OCI-LY7 (cell line): ENCODE measurements around the gene COL23A1. TPM values are rescaled to one million over a fixed set of nuclear protein-coding genes. Genes with fewer than 3 reads are reported as not detected.

Experiments used
- BruUV-seq: library from RNA; stranded (reverse); fragments of 400-500 nt; replicated peaks from 2 replicates; lab custom pipeline; 2021; lab: Mats Ljungman, UMichigan
- CTCF ChIA-PET: fragments of 300-600 bp; sonication (Branson Sonifier 250); formaldehyde crosslinking; loops from one replicate; lab custom pipeline; 2022; ENCODE audit warnings: antibody characterized with exemption; ENCODE audit not compliant: unreplicated experiment; lab: Charles Lee
- POLR2A ChIA-PET: fragments of 300-600 bp; sonication (Branson Sonifier 250); formaldehyde crosslinking; loops from one replicate; lab custom pipeline; 2022; ENCODE audit warnings: antibody characterized with exemption; lab: Charles Lee
- DNase-seq: peaks from one replicate; pipeline ENCODE4 v3.0.0-alpha.2; 2015; ENCODE audit warnings: low spot score
- H2AFZ ChIP-seq: fragments of 200-600 bp; sonication (generic), shearing (Covaris generic); 2 replicates; pipeline ENCODE4 v1.6.1; 2014; ENCODE audit warnings: mild to moderate bottlenecking, antibody characterized with exemption, low read length, moderate library complexity
- H3K27ac ChIP-seq: fragments of 200-600 bp; sonication (generic); 2 replicates; pipeline ENCODE4 v1.5.1; 2014; ENCODE audit warnings: mixed run types, low read depth, mild to moderate bottlenecking, moderate library complexity, low read length, inconsistent platforms; ENCODE audit not compliant: poor library complexity, severe bottlenecking
- H3K36me3 ChIP-seq: fragments of 200-600 bp; sonication (generic); 2 replicates; pipeline ENCODE4 v1.6.1; 2014; ENCODE audit warnings: mild to moderate bottlenecking, antibody characterized with exemption, low read length, moderate library complexity, mixed read lengths; ENCODE audit not compliant: insufficient read depth
- H3K4me1 ChIP-seq: fragments of 200-600 bp; sonication (generic); 2 replicates; pipeline ENCODE4 v1.5.1; 2014; ENCODE audit warnings: mild to moderate bottlenecking, low read length; ENCODE audit not compliant: insufficient read depth, poor library complexity, severe bottlenecking
- H3K4me2 ChIP-seq: fragments of 200-600 bp; sonication (generic); 2 replicates; pipeline ENCODE4 v1.6.1; 2014; ENCODE audit warnings: mild to moderate bottlenecking, low read length
- H3K4me3 ChIP-seq: fragments of 200-600 bp; sonication (generic); 2 replicates; pipeline ENCODE4 v1.5.1; 2014; ENCODE audit warnings: mild to moderate bottlenecking, low read depth, low read length; ENCODE audit not compliant: poor library complexity, severe bottlenecking
- H3K79me2 ChIP-seq: fragments of 200-600 bp; sonication (generic); 2 replicates; pipeline ENCODE4 v1.6.1; 2016; ENCODE audit warnings: low read depth, mild to moderate bottlenecking, low read length, moderate library complexity, mixed read lengths; ENCODE audit not compliant: insufficient read depth
- H3K9me2 ChIP-seq: fragments of 200-600 bp; sonication (generic); 2 replicates; pipeline ENCODE4 v1.6.1; 2016; ENCODE audit warnings: mild to moderate bottlenecking, low read length, mixed read lengths; ENCODE audit not compliant: insufficient read depth
- H3K9me3 ChIP-seq: fragments of 200-600 bp; sonication (generic); 2 replicates; pipeline ENCODE4 v1.6.1; 2014; ENCODE audit warnings: mild to moderate bottlenecking, mixed run types, low read length, mixed read lengths
- H4K20me1 ChIP-seq: fragments of 200-600 bp; sonication (generic); 2 replicates; pipeline ENCODE4 v1.6.1; 2014; ENCODE audit warnings: mild to moderate bottlenecking, antibody characterized with exemption, low read length, moderate library complexity, mixed read lengths; ENCODE audit not compliant: insufficient read depth
- EZH2phosphoT487 ChIP-seq: fragments of 200-600 bp; sonication (generic); IDR thresholded peaks from 2 replicates; pipeline ENCODE4 v1.6.1; 2018; ENCODE audit warnings: low read depth, borderline replicate concordance, mild to moderate bottlenecking, mixed run types, antibody characterized with exemption, low read length, moderate library complexity, mixed read lengths
- intact Hi-C: fragments of 100-400 bp; cut with micrococcal nuclease; formaldehyde crosslinking; loops from one replicate; pipeline ENCODE4 v1.10.0; 2022; ENCODE audit not compliant: unreplicated experiment
- total RNA-seq, 2 experiments: library from RNA; depleted of rRNA in 1 of 2; stranded (reverse); fragments of >200 nt in 1 of 2; shearing (Covaris generic) in 1 of 2; gene quantifications; 2 replicates each; pipeline ENCODE4 v1.2.3, GENCODE V29; 2014 to 2022
- TF ChIP-seq, protein P1 (sequence below): fragments of 200-600 bp; sonication (generic); conservative IDR thresholded peaks from 2 replicates; pipeline ENCODE4 v1.5.1; 2014; ENCODE audit warnings: mild to moderate bottlenecking, antibody characterized with exemption, low read length, moderate library complexity, mixed read lengths

Gene COL23A1
- total RNA-seq, 2 experiments from 2014 or later, result 0.53 TPM; not detected in 1

DNA sequence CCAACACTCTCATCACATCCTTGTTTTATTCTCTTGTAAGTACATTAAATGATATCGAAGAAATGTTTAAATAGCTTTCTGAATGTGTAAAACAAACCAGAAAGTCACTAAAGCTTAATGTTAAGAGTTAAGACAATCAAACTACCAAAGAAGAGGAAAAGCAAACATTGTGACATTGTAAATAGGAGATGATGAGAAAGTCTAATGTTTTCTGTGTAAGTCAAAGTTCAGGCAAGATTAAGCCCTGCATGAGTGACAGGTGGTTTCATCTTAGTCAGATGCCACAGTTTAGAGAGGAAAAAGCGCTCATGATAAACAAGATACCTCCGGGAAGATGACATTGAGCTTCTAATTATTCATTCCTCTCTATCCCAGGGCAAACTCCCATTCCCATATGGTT lies 306.7 kb downstream of the COL23A1 start:
- no peak overlapping the region for H3K4me2 ChIP-seq

DNA sequence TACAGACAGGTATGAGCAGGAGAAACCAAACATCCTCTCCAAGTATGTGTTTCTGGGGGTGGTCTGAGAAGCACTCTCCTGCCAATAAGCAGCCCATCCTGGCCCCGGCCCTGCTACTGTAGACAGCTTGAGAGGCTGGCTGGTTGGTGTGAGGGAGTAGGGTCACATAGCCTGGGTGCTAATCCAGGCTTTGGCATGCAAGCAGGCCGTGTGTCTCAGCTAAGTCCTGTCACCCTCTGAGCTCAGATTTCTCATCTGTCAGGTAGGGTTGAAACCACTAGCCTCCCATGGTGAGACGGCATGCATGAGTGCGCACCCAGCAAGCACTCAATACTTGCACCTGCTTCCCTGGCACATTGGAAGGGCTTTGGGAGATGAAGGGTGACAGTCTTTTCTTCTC lies 307.8 kb downstream of the COL23A1 start:
- no peaks in the 10 kb centered on the region for H3K9me2 ChIP-seq
- no peaks in the 10 kb centered on the region for H4K20me1 ChIP-seq
- no peak overlapping the region for H3K4me3 ChIP-seq
- ChIA-PET CTCF (no interaction called here), POLR2A (no interaction called here)
- intact Hi-C loops, result loop anchor here (5.0 kb wide), 1 partner anchor 270 kb away; no protein-coding TSS in a partner anchor
- no peak for DNase-seq
- TF ChIP-seq, protein P1, sequence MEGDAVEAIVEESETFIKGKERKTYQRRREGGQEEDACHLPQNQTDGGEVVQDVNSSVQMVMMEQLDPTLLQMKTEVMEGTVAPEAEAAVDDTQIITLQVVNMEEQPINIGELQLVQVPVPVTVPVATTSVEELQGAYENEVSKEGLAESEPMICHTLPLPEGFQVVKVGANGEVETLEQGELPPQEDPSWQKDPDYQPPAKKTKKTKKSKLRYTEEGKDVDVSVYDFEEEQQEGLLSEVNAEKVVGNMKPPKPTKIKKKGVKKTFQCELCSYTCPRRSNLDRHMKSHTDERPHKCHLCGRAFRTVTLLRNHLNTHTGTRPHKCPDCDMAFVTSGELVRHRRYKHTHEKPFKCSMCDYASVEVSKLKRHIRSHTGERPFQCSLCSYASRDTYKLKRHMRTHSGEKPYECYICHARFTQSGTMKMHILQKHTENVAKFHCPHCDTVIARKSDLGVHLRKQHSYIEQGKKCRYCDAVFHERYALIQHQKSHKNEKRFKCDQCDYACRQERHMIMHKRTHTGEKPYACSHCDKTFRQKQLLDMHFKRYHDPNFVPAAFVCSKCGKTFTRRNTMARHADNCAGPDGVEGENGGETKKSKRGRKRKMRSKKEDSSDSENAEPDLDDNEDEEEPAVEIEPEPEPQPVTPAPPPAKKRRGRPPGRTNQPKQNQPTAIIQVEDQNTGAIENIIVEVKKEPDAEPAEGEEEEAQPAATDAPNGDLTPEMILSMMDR, result no peak
- TF ChIP-seq EZH2phosphoT487, result no peak
- H3K79me2 ChIP-seq, result no peaks in the 10 kb centered on the region
- no peak overlapping the region for H3K4me2 ChIP-seq
- no peak overlapping the region for H3K27ac ChIP-seq
- BruUV-seq, result no TSS peak
- H3K4me1 ChIP-seq, result no peaks in the 10 kb centered on the region
- H3K9me3 ChIP-seq, result peaks cover 8% of the 10 kb centered on the region; the same call in 1 of the 2 replicates
- H3K36me3 ChIP-seq, result no peaks in the 10 kb centered on the region
- no peak overlapping the region for H2AFZ ChIP-seq

More for the DNA sequence above, 306.7 kb downstream of the COL23A1 start:
- Histone ChIP-seq H4K20me1 (no peaks in the 10 kb centered on the region), H3K9me2 (no peaks in the 10 kb centered on the region), H3K36me3 (no peaks in the 10 kb centered on the region), H3K9me3 (peaks cover 8% of the 10 kb centered on the region; the same call in 1 of the 2 replicates), H3K4me1 (no peaks in the 10 kb centered on the region), H2AFZ (no peak overlapping the region), H3K4me3 (no peak overlapping the region), H3K27ac (no peak overlapping the region), H3K79me2 (no peaks in the 10 kb centered on the region)
- POLR2A ChIA-PET, result interaction anchor here (0.5 kb wide), 1 partner anchor 1777 kb away, joined by 7 read pairs; no protein-coding TSS in a partner anchor
- TF ChIP-seq, protein P1, result no peak
- DNase-seq, result no peak
- no TSS peak for BruUV-seq
- intact Hi-C loops, result loop anchor here (5.0 kb wide), 1 partner anchor 269 kb away; no protein-coding TSS in a partner anchor
- CTCF ChIA-PET, result interaction anchor here (0.6 to 1.0 kb wide), 2 partner anchors 17 to 447 kb away, joined by 3 read pairs; no protein-coding TSS in a partner anchor

DNA sequence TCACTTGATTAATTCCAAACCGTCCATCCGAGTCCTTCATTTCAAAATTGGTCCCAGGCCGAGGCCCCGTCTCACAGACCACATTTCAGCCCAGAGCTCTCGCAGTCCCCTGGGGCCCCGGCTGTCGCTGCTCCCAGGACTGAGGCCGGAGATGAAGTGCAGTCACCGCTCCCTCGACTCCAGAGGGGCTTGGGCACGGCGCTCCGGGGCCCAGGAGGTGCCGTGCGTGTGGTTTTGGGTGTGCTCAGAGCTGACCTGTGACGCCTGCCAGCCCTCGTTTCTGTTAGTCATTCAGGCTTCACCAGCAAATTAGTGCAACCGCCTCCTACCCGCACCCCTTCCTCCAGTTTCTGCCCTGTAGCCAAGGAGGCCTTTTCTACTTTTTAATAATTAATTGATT lies 308.9 kb downstream of the COL23A1 start:
- Histone ChIP-seq H3K4me3 (no peak overlapping the region), H3K4me2 (no peak overlapping the region), H3K9me2 (no peaks in the 10 kb centered on the region), H3K79me2 (no peaks in the 10 kb centered on the region), H3K27ac (no peak overlapping the region), H3K36me3 (no peaks in the 10 kb centered on the region), H3K9me3 (peaks cover 8% of the 10 kb centered on the region; the same call in 1 of the 2 replicates), H3K4me1 (no peaks in the 10 kb centered on the region), H4K20me1 (no peaks in the 10 kb centered on the region), H2AFZ (no peak overlapping the region)
- POLR2A ChIA-PET, result interaction anchor here (0.7 kb wide), 1 partner anchor 117 kb away, joined by 3 read pairs; no protein-coding TSS in a partner anchor
- TF ChIP-seq, protein P1, result no peak
- TF ChIP-seq EZH2phosphoT487, result no peak
- intact Hi-C loops, result loop anchor here (5.0 kb wide), 1 partner anchor 271 kb away; no protein-coding TSS in a partner anchor
- CTCF ChIA-PET, result no interaction called here
- DNase-seq, result no peak
- BruUV-seq, result no TSS peak
